WTC11 (cell line): Measurements from ENCODE around the gene TFEC. TPM values are rescaled to one million over a fixed set of nuclear protein-coding genes. Genes with fewer than 3 reads are reported as not detected.
A peak's percentile ranks its signal among the peaks of the same experiment; 100 is the strongest.

Experiments
- ATAC-seq: fragments of 200-7000 bp; cut with Tn5 transposase; 2 replicates; pipeline ENCODE4 v1.10.0; 2021; ENCODE audit warnings: mild to moderate bottlenecking, moderate library complexity
- Bru-seq: library from RNA; stranded (reverse); fragments of 400-500 nt; gene quantifications from one replicate; lab custom pipeline; 2021; lab: Mats Ljungman, UMichigan
- CTCF ChIA-PET: fragments of 300-600 bp; sonication (Branson Sonifier 250); formaldehyde crosslinking; loops from one replicate; lab custom pipeline; 2021; ENCODE audit warnings: antibody characterized with exemption; lab: Charles Lee
- POLR2A ChIA-PET: fragments of 350-600 bp; sonication (Branson Sonifier 250); formaldehyde crosslinking; loops from one replicate; lab custom pipeline; 2021; ENCODE audit warnings: antibody characterized with exemption; lab: Charles Lee
- DNase-seq: peaks from one replicate; pipeline ENCODE4 v3.0.0; 2021; ENCODE audit warnings: low spot score
- H3K27ac Mint-ChIP-seq: 2 replicates; pipeline ENCODE4 v1.8.0; 2021; ENCODE audit warnings: mixed read lengths
- H3K27me3 Mint-ChIP-seq: 2 replicates; pipeline ENCODE4 v1.8.0; 2021; ENCODE audit warnings: low read depth, mild to moderate bottlenecking, moderate library complexity, mixed read lengths
- H3K36me3 Mint-ChIP-seq: 2 replicates; pipeline ENCODE4 v1.8.0; 2021; ENCODE audit warnings: mixed read lengths
- H3K4me1 Mint-ChIP-seq: 2 replicates; pipeline ENCODE4 v1.8.0; 2022; ENCODE audit warnings: mixed read lengths
- H3K4me3 Mint-ChIP-seq: 2 replicates; pipeline ENCODE4 v1.8.0; 2021; ENCODE audit warnings: mild to moderate bottlenecking, moderate library complexity, mixed read lengths
- H3K9me3 Mint-ChIP-seq: 2 replicates; pipeline ENCODE4 v1.8.0; 2021; ENCODE audit warnings: mixed read lengths
- CREB1 ChIP-seq: sonication (generic); formaldehyde crosslinking; IDR thresholded peaks from 2 replicates; pipeline ENCODE4 v1.8.0; 2023; ENCODE audit warnings: mild to moderate bottlenecking, missing genetic modification reagents
- ELF4 ChIP-seq: sonication (generic); formaldehyde crosslinking; IDR thresholded peaks from 2 replicates; pipeline ENCODE4 v1.8.1; 2022; ENCODE audit warnings: low read depth, mild to moderate bottlenecking, moderate library complexity, missing genetic modification reagents
- EMX1 ChIP-seq: fragments of 250-450 bp; sonication (Bioruptor Pico); IDR thresholded peaks from 2 replicates; pipeline ENCODE4 v1.8.0; 2021; ENCODE audit warnings: mild to moderate bottlenecking
- FOXK1 ChIP-seq: sonication (generic); formaldehyde crosslinking; IDR thresholded peaks from 2 replicates; pipeline ENCODE4 v1.8.0; 2022; ENCODE audit warnings: mild to moderate bottlenecking, moderate library complexity, missing genetic modification reagents
- HMGA2 ChIP-seq: fragments of 250-450 bp; sonication (Bioruptor Pico); IDR thresholded peaks from 2 replicates; pipeline ENCODE4 v1.4.0; 2021; ENCODE audit warnings: mild to moderate bottlenecking, moderate library complexity
- NFATC4 ChIP-seq: fragments of 250-450 bp; sonication (Bioruptor Pico); IDR thresholded peaks from 2 replicates; pipeline ENCODE4 v1.9.0; 2021; ENCODE audit warnings: mild to moderate bottlenecking
- NR1H2 ChIP-seq: sonication (generic); formaldehyde crosslinking; IDR thresholded peaks from 2 replicates; pipeline ENCODE4 v1.9.0; 2021; ENCODE audit warnings: mild to moderate bottlenecking, moderate library complexity, missing genetic modification reagents
- NR2C2 ChIP-seq: sonication (generic); formaldehyde crosslinking; IDR thresholded peaks from 2 replicates; pipeline ENCODE4 v1.8.0; 2022; ENCODE audit warnings: mild to moderate bottlenecking, missing genetic modification reagents
- SOX15 ChIP-seq: fragments of 250-450 bp; sonication (Bioruptor Pico); IDR thresholded peaks from 2 replicates; pipeline ENCODE4 v1.9.0; 2021; ENCODE audit warnings: mild to moderate bottlenecking
- SP1 ChIP-seq: sonication (generic); formaldehyde crosslinking; conservative IDR thresholded peaks from 2 replicates; pipeline ENCODE4 v1.8.1; 2022; ENCODE audit warnings: missing genetic modification reagents
- TP53 ChIP-seq: sonication (generic); formaldehyde crosslinking; IDR thresholded peaks from 2 replicates; pipeline ENCODE4 v1.8.1; 2023; ENCODE audit warnings: mild to moderate bottlenecking, missing genetic modification reagents
- ZNF121 ChIP-seq: sonication (generic); formaldehyde crosslinking; IDR thresholded peaks from 2 replicates; pipeline ENCODE4 v1.8.0; 2023; ENCODE audit warnings: missing genetic modification reagents
- long read RNA-seq, 3 experiments: library from RNA in 1 of 3; library from capped mRNA in 1 of 3; library from polyadenylated mRNA in 1 of 3; unstranded in 2 of 3; stranded (forward) in 1 of 3; transcript quantifications; one replicate each; pipeline ENCODE4 v2.0.0, GENCODE V29; 2021
- total RNA-seq: library from RNA; stranded (reverse); gene quantifications from 3 replicates; pipeline ENCODE4 v1.2.3, GENCODE V29; 2021
- TF ChIP-seq, protein P1 (sequence below): sonication (generic); formaldehyde crosslinking; IDR thresholded peaks from 2 replicates; pipeline ENCODE4 v1.8.1; 2022; ENCODE audit warnings: low read depth, missing genetic modification reagents, borderline replicate concordance
- TF ChIP-seq, protein P2 (sequence below): sonication (generic); formaldehyde crosslinking; IDR thresholded peaks from 2 replicates; pipeline ENCODE4 v1.8.1; 2022; ENCODE audit warnings: mild to moderate bottlenecking, moderate library complexity, missing genetic modification reagents
- TF ChIP-seq, protein P3 (sequence below): sonication (generic); formaldehyde crosslinking; conservative IDR thresholded peaks from 2 replicates; pipeline ENCODE4 v1.8.1; 2023; ENCODE audit warnings: mild to moderate bottlenecking, low read depth, missing genetic modification reagents, moderate library complexity
- TF ChIP-seq, protein P4 (sequence below): sonication (generic); formaldehyde crosslinking; IDR thresholded peaks from 2 replicates; pipeline ENCODE4 v1.8.1; 2023; ENCODE audit warnings: mild to moderate bottlenecking, missing genetic modification reagents
- TF ChIP-seq, protein P5 (sequence below): sonication (generic); formaldehyde crosslinking; IDR thresholded peaks from 2 replicates; pipeline ENCODE4 v1.8.1; 2023; ENCODE audit warnings: mild to moderate bottlenecking, missing genetic modification reagents, moderate library complexity
- TF ChIP-seq, protein P6 (sequence below): sonication (generic); formaldehyde crosslinking; IDR thresholded peaks from 2 replicates; pipeline ENCODE4 v1.8.1; 2023; ENCODE audit warnings: mild to moderate bottlenecking, moderate library complexity, missing genetic modification reagents

TFEC gene, protein sequence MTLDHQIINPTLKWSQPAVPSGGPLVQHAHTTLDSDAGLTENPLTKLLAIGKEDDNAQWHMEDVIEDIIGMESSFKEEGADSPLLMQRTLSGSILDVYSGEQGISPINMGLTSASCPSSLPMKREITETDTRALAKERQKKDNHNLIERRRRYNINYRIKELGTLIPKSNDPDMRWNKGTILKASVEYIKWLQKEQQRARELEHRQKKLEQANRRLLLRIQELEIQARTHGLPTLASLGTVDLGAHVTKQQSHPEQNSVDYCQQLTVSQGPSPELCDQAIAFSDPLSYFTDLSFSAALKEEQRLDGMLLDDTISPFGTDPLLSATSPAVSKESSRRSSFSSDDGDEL
- 0.07 to 0.17 TPM in 2 of 3 replicates, not detected in the other for total RNA-seq
- percentile 1 among the genes with signal in this experiment for Bru-seq, nascent RNA
- long read RNA-seq, experiment 1 = 0 reads
- long read RNA-seq, experiment 2 = 0 reads
- long read RNA-seq, experiment 3 = 0 reads

- ChIA-PET POLR2A (no interaction called here), CTCF (no interaction called here)
- no peaks in the 10 kb centered on the region for H3K9me3 Mint-ChIP-seq
- TF ChIP-seq CREB1 (no peak), ELF4 (CRISPR knock-in tag) (no peak), NFATC4 (CRISPR knock-in tag) (no peak), SP1 (CRISPR knock-in tag) (no peak), HMGA2 (CRISPR knock-in tag) (no peak), EMX1 (no peak), ZNF121 (CRISPR knock-in tag) (no peak), NR2C2 (CRISPR knock-in tag) (no peak), FOXK1 (CRISPR knock-in tag) (no peak), NR1H2 (CRISPR knock-in tag) (no peak), TP53 (no peak), SOX15 (no peak)
- TF ChIP-seq, protein P1, sequence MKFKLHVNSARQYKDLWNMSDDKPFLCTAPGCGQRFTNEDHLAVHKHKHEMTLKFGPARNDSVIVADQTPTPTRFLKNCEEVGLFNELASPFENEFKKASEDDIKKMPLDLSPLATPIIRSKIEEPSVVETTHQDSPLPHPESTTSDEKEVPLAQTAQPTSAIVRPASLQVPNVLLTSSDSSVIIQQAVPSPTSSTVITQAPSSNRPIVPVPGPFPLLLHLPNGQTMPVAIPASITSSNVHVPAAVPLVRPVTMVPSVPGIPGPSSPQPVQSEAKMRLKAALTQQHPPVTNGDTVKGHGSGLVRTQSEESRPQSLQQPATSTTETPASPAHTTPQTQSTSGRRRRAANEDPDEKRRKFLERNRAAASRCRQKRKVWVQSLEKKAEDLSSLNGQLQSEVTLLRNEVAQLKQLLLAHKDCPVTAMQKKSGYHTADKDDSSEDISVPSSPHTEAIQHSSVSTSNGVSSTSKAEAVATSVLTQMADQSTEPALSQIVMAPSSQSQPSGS = no peak
- TF ChIP-seq, protein P2, sequence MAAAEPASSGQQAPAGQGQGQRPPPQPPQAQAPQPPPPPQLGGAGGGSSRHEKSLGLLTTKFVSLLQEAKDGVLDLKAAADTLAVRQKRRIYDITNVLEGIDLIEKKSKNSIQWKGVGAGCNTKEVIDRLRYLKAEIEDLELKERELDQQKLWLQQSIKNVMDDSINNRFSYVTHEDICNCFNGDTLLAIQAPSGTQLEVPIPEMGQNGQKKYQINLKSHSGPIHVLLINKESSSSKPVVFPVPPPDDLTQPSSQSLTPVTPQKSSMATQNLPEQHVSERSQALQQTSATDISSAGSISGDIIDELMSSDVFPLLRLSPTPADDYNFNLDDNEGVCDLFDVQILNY (CRISPR knock-in tag) = no peak
- TF ChIP-seq, protein P3, sequence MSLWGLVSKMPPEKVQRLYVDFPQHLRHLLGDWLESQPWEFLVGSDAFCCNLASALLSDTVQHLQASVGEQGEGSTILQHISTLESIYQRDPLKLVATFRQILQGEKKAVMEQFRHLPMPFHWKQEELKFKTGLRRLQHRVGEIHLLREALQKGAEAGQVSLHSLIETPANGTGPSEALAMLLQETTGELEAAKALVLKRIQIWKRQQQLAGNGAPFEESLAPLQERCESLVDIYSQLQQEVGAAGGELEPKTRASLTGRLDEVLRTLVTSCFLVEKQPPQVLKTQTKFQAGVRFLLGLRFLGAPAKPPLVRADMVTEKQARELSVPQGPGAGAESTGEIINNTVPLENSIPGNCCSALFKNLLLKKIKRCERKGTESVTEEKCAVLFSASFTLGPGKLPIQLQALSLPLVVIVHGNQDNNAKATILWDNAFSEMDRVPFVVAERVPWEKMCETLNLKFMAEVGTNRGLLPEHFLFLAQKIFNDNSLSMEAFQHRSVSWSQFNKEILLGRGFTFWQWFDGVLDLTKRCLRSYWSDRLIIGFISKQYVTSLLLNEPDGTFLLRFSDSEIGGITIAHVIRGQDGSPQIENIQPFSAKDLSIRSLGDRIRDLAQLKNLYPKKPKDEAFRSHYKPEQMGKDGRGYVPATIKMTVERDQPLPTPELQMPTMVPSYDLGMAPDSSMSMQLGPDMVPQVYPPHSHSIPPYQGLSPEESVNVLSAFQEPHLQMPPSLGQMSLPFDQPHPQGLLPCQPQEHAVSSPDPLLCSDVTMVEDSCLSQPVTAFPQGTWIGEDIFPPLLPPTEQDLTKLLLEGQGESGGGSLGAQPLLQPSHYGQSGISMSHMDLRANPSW (CRISPR knock-in tag) = no peak
- TF ChIP-seq, protein P4, sequence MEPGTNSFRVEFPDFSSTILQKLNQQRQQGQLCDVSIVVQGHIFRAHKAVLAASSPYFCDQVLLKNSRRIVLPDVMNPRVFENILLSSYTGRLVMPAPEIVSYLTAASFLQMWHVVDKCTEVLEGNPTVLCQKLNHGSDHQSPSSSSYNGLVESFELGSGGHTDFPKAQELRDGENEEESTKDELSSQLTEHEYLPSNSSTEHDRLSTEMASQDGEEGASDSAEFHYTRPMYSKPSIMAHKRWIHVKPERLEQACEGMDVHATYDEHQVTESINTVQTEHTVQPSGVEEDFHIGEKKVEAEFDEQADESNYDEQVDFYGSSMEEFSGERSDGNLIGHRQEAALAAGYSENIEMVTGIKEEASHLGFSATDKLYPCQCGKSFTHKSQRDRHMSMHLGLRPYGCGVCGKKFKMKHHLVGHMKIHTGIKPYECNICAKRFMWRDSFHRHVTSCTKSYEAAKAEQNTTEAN (CRISPR knock-in tag) = no peak
- TF ChIP-seq, protein P5, sequence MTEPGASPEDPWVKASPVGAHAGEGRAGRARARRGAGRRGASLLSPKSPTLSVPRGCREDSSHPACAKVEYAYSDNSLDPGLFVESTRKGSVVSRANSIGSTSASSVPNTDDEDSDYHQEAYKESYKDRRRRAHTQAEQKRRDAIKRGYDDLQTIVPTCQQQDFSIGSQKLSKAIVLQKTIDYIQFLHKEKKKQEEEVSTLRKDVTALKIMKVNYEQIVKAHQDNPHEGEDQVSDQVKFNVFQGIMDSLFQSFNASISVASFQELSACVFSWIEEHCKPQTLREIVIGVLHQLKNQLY = no peak
- TF ChIP-seq, protein P6, sequence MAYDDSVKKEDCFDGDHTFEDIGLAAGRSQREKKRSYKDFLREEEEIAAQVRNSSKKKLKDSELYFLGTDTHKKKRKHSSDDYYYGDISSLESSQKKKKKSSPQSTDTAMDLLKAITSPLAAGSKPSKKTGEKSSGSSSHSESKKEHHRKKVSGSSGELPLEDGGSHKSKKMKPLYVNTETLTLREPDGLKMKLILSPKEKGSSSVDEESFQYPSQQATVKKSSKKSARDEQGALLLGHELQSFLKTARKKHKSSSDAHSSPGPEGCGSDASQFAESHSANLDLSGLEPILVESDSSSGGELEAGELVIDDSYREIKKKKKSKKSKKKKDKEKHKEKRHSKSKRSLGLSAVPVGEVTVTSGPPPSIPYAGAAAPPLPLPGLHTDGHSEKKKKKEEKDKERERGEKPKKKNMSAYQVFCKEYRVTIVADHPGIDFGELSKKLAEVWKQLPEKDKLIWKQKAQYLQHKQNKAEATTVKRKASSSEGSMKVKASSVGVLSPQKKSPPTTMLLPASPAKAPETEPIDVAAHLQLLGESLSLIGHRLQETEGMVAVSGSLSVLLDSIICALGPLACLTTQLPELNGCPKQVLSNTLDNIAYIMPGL (CRISPR knock-in tag) = no peak
- peaks cover 6% of the 10 kb centered on the region for H3K4me1 Mint-ChIP-seq
- DNase-seq (no peak), ATAC-seq (no peak)
- H3K27ac Mint-ChIP-seq = peak within 1 kb of the TSS; percentile 64
- H3K36me3 Mint-ChIP-seq = no peaks in the 10 kb centered on the region
- no peak within 1 kb of the TSS for H3K4me3 Mint-ChIP-seq
- no peaks in the 10 kb centered on the region for H3K27me3 Mint-ChIP-seq
Observed at GRCh38 chr7:116030651-116031276, at the start of gene TFEC. TSS of gene TFEC (minus strand) at chr7:116030763. CDS start at chr7:115984441, 46,322 bp downstream.
